NB4 (cell line): ENCODE data around the gene AIRE.

Experiments
- DNase-seq: peaks from one replicate; pipeline ENCODE4 v3.0.0; 2010; ENCODE audit warnings: low read depth
- H3K4me3 ChIP-seq: one replicate; pipeline ENCODE4 v1.5.1; 2011; ENCODE audit warnings: mild to moderate bottlenecking, low read depth, low read length, moderate library complexity
- CTCF ChIP-seq: IDR thresholded peaks from one replicate; pipeline ENCODE4 v1.5.1; 2012; ENCODE audit warnings: low read depth, low read length
- MAX ChIP-seq: IDR thresholded peaks from 2 replicates; pipeline ENCODE4 v1.6.1; 2011; ENCODE audit warnings: low read depth, low read length
- MYC ChIP-seq: IDR thresholded peaks from 2 replicates; pipeline ENCODE4 v1.6.1; 2011; ENCODE audit warnings: low read depth, low read length
- POLR2A ChIP-seq: IDR thresholded peaks from 2 replicates; pipeline ENCODE4 v1.6.1; 2011; ENCODE audit warnings: mild to moderate bottlenecking; ENCODE audit not compliant: insufficient read length; ENCODE audit errors: extremely low read depth

AIRE gene

GRCh38 chr21:44322621-44323325 lies 37.1 kb downstream of the AIRE start:
- H3K4me3 ChIP-seq, result no peak overlapping the region
- TF ChIP-seq POLR2A (no peak), MYC (no peak), CTCF (no peak), MAX (no peak)
- no peak for DNase-seq

GRCh38 chr21:44323591-44323990 lies 37.9 kb downstream of the AIRE start:
- DNase-seq, result no peak
- TF ChIP-seq CTCF, result no peak
- TF ChIP-seq MYC, result no peak
- no peak for TF ChIP-seq MAX
- no peak for TF ChIP-seq POLR2A
- no peak overlapping the region for H3K4me3 ChIP-seq

- TF ChIP-seq POLR2A, result no peak
- no peak for TF ChIP-seq MAX
- no peak for TF ChIP-seq MYC
- no peak for TF ChIP-seq CTCF
- H3K4me3 ChIP-seq, result no peak overlapping the region
- DNase-seq, result no peak
Observed at GRCh38 chr21:44324106-44324853, 38.6 kb downstream of the AIRE start.

- DNase-seq, result no peak
- TF ChIP-seq POLR2A (no peak), CTCF (no peak), MYC (no peak), MAX (no peak)
Observed at GRCh38 chr21:44324854-44325107, 39.1 kb downstream of the AIRE start.

GRCh38 chr21:44325386-44326271 lies 40.0 kb downstream of the AIRE start:
- no peak for DNase-seq
- TF ChIP-seq MAX, result no peak
- no peak for TF ChIP-seq POLR2A
- TF ChIP-seq MYC, result no peak
- TF ChIP-seq CTCF, result no peak
- H3K4me3 ChIP-seq, result no peak overlapping the region

More at GRCh38 chr21:44324854-44325107, 39.1 kb downstream of the AIRE start:
- H3K4me3 ChIP-seq, result no peak overlapping the region
